Caco-2 (cell line): ENCODE results near the gene SCYL1. TPM values are rescaled to one million over a fixed set of nuclear protein-coding genes. Genes with fewer than 3 reads are reported as not detected.

Experiments used
- BruUV-seq: library from RNA; stranded (reverse); fragments of 400-500 nt; replicated peaks from 2 replicates; lab custom pipeline; 2021; lab: Mats Ljungman, UMichigan
- CTCF ChIA-PET: fragments of 300-600 bp; sonication (Branson Sonifier 250); formaldehyde crosslinking; loops from one replicate; lab custom pipeline; 2022; ENCODE audit warnings: antibody characterized with exemption; lab: Charles Lee
- POLR2A ChIA-PET: fragments of 300-600 bp; sonication (Branson Sonifier 250); formaldehyde crosslinking; loops from one replicate; lab custom pipeline; 2022; ENCODE audit warnings: antibody characterized with exemption; lab: Charles Lee
- DNase-seq, 2 experiments: peaks; one replicate each; pipeline versions ENCODE4 v3.0.0 to v3.0.0-alpha.2; 2020 to 2022
- H3K27me3 ChIP-seq: replicated peaks from 2 replicates; pipeline ENCODE4 v1.6.0; 2011; ENCODE audit warnings: low read length; ENCODE audit not compliant: control insufficient read depth, insufficient read depth
- H3K36me3 ChIP-seq: 2 replicates; pipeline ENCODE4 v1.5.1; 2011; ENCODE audit warnings: low read length; ENCODE audit not compliant: control insufficient read depth, insufficient read depth
- H3K4me1 ChIP-seq: fragments of 250-450 bp; sonication (Bioruptor Pico); 2 replicates; pipeline ENCODE4 v1.5.1; 2020; ENCODE audit warnings: mild to moderate bottlenecking
- H3K4me3 ChIP-seq: 2 replicates; pipeline ENCODE4 v1.5.1; 2011; ENCODE audit warnings: low read depth, mild to moderate bottlenecking, control low read depth, low read length
- H3K9me3 ChIP-seq: fragments of 250-450 bp; sonication (Bioruptor Pico); 2 replicates; pipeline ENCODE4 v1.5.1; 2020; ENCODE audit warnings: mild to moderate bottlenecking, moderate library complexity
- H3K27ac Mint-ChIP-seq: one replicate; pipeline ENCODE4 v1.8.0; 2022; ENCODE audit warnings: mixed read lengths; ENCODE audit not compliant: unreplicated experiment
- H3K27me3 Mint-ChIP-seq: one replicate; pipeline ENCODE4 v1.8.0; 2022; ENCODE audit warnings: mixed read lengths; ENCODE audit not compliant: insufficient read depth, unreplicated experiment
- H3K36me3 Mint-ChIP-seq: one replicate; pipeline ENCODE4 v1.8.0; 2022; ENCODE audit warnings: mild to moderate bottlenecking, mixed read lengths; ENCODE audit not compliant: insufficient read depth, unreplicated experiment
- H3K4me1 Mint-ChIP-seq: one replicate; pipeline ENCODE4 v1.8.0; 2022; ENCODE audit warnings: low read depth, mixed read lengths; ENCODE audit not compliant: unreplicated experiment
- H3K4me3 Mint-ChIP-seq: one replicate; pipeline ENCODE4 v1.8.0; 2022; ENCODE audit warnings: mild to moderate bottlenecking, moderate library complexity, mixed read lengths; ENCODE audit not compliant: unreplicated experiment
- H3K9me3 Mint-ChIP-seq: one replicate; pipeline ENCODE4 v1.8.0; 2022; ENCODE audit warnings: mixed read lengths; ENCODE audit not compliant: unreplicated experiment
- intact Hi-C: fragments of 100-400 bp; cut with micrococcal nuclease; formaldehyde crosslinking; loops from one replicate; pipeline ENCODE4 v1.10.0; 2022; ENCODE audit not compliant: unreplicated experiment
- total RNA-seq: library from RNA; stranded (reverse); gene quantifications from 2 replicates; pipeline ENCODE4 v1.2.3, GENCODE V29; 2022
- TF ChIP-seq, protein P1 (sequence below), 2 experiments: fragments of 200-600 bp in 1 of 2; IDR thresholded peaks; 1 replicate in 1 of 2; 2 replicates in 1 of 2; pipeline versions ENCODE4 v1.5.1 to v1.8.0; 2011 to 2022; ENCODE audit warnings: antibody characterized with exemption in 1 of 2, control low read depth in 1 of 2, inconsistent platforms in 1 of 2, low read depth in 1 of 2, low read length in 1 of 2, mild to moderate bottlenecking in 1 of 2, moderate library complexity in 1 of 2; ENCODE audit not compliant: insufficient read depth in 1 of 2, severe bottlenecking in 1 of 2, unreplicated experiment in 1 of 2

SCYL1 gene
- total RNA-seq, 1 experiment from 2014 or later, result 123 TPM

GRCh38 chr11:65493367-65494176 is 31.3 kb upstream of the SCYL1 start:
- intact Hi-C loops, result no loop called here
- H3K9me3 Mint-ChIP-seq, result no peaks in the 10 kb centered on the region
- TF ChIP-seq, protein P1, sequence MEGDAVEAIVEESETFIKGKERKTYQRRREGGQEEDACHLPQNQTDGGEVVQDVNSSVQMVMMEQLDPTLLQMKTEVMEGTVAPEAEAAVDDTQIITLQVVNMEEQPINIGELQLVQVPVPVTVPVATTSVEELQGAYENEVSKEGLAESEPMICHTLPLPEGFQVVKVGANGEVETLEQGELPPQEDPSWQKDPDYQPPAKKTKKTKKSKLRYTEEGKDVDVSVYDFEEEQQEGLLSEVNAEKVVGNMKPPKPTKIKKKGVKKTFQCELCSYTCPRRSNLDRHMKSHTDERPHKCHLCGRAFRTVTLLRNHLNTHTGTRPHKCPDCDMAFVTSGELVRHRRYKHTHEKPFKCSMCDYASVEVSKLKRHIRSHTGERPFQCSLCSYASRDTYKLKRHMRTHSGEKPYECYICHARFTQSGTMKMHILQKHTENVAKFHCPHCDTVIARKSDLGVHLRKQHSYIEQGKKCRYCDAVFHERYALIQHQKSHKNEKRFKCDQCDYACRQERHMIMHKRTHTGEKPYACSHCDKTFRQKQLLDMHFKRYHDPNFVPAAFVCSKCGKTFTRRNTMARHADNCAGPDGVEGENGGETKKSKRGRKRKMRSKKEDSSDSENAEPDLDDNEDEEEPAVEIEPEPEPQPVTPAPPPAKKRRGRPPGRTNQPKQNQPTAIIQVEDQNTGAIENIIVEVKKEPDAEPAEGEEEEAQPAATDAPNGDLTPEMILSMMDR (IDR thresholded peaks at IDR 0.05; ENCODE audit: insufficient read depth in 1 of 2, low read depth in 1 of 2, low read length in 1 of 2, severe bottlenecking in 1 of 2, unreplicated experiment in 1 of 2), result no peak
- Histone ChIP-seq H3K9me3 (no peaks in the 10 kb centered on the region), H3K4me3 (no peak overlapping the region), H3K36me3 (no peaks in the 10 kb centered on the region), H3K27me3 (no peaks in the 10 kb centered on the region), H3K4me1 (peaks cover 72% of the 10 kb centered on the region)
- H3K27me3 Mint-ChIP-seq, result no peaks in the 10 kb centered on the region
- peaks cover 64% of the 10 kb centered on the region for H3K4me1 Mint-ChIP-seq
- no peak overlapping the region for H3K4me3 Mint-ChIP-seq
- peak overlapping the region; percentile 100 for H3K27ac Mint-ChIP-seq
- ChIA-PET CTCF (interaction anchor here (0.6 to 2.0 kb wide), 3 partner anchors 14 to 24 kb away, joined by 3 to 15 read pairs (median 4); no protein-coding TSS in a partner anchor), POLR2A (interaction anchor here (0.6 to 1.8 kb wide), 5 partner anchors 14 to 302 kb away, joined by 4 to 12 read pairs (median 7); partner anchors contain the start of gene NEAT1)
- BruUV-seq, result no TSS peak
- peaks cover 20% of the 10 kb centered on the region for H3K36me3 Mint-ChIP-seq
- peak; percentile 74 to 85 for DNase-seq

DNA sequence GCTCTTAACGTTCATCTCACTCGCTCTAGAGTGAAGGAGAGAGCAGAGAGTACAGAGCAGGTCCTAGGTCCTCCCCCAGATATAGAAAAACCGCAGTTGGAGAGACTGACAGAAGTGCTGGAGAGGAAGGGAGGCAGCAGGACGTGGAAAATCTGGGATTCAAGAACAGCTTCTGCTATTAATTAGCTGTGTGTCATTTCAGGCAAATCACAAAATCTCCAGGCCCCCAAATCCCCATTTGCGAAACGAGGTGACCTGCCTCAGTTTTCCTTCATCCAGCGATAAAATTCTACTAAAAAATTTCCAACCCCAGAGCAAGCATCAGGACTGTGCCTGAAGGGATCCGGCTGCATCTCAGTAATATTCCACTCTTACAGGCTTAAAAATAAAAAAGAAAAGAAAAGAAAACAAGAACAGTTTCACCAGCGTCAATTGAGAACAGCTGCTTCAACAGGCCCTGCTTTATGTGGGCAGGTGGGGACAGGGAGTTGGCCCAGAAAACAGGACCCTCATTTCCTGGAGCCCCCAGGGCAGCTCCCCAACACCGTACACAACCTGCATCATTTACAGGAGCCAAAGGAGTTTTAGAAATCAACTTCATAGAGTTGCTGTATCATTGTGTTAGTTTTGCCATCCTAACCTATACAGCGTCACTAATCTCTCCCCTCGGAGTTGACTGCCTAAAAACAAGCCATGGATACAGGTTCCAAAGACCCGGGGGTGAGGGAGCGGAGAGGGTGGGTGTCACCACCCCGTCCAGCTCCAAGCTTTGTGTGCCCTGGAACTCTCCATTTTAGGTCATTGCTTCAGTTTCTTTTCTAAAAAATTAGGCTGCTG is 28.4 kb upstream of the SCYL1 start:
- Mint-ChIP-seq H3K36me3 (peaks cover 6% of the 10 kb centered on the region), H3K27me3 (no peaks in the 10 kb centered on the region), H3K9me3 (no peaks in the 10 kb centered on the region), H3K27ac (no peak overlapping the region), H3K4me1 (peaks cover 36% of the 10 kb centered on the region), H3K4me3 (no peak overlapping the region)
- TSS peak; percentile 79 for BruUV-seq
- CTCF ChIA-PET, result interaction anchor here (0.6 to 3.1 kb wide), 7 partner anchors 7 to 80 kb away, joined by 3 to 31 read pairs (median 8); no protein-coding TSS in a partner anchor
- Histone ChIP-seq H3K4me3 (peak overlapping the region; percentile 23), H3K27me3 (no peaks in the 10 kb centered on the region), H3K36me3 (peaks cover 3% of the 10 kb centered on the region), H3K9me3 (no peaks in the 10 kb centered on the region), H3K4me1 (peaks cover 46% of the 10 kb centered on the region)
- TF ChIP-seq, protein P1 (IDR thresholded peaks at IDR 0.05; ENCODE audit: insufficient read depth in 1 of 2, low read depth in 1 of 2, low read length in 1 of 2, severe bottlenecking in 1 of 2, unreplicated experiment in 1 of 2), result no peak
- POLR2A ChIA-PET, result interaction anchor here (0.7 to 13.2 kb wide), 14 partner anchors 8 to 163 kb away, joined by 3 to 377 read pairs (median 10); partner anchors contain the start of genes DPF2, FAM89B, NEAT1 and SCYL1
- DNase-seq, result no peak
- intact Hi-C loops, result loop anchor here (1.0 to 2.0 kb wide), 5 partner anchors 7 to 78 kb away; partner anchors contain the start of gene NEAT1
